ENCODE measurements around the gene FOXN3.
"Not testable (repeated sequence)": the region's sequence is repeated elsewhere in the genome, so short reads cannot be mapped to it uniquely, and the experiment has no call there.

The FOXN3 gene

GRCh38 chr14:89294872-89295271 lies 122.2 kb downstream of the FOXN3 start:
- Histone ChIP-seq H3K27ac (replicated peaks) (no peak overlapping the region), H3K4me3 (replicated peaks; ENCODE audit: insufficient read depth, low read length) (no peak overlapping the region), H3K27me3 (ENCODE audit: insufficient read depth, poor library complexity, severe bottlenecking) (no peaks in the 10 kb centered on the region)
- no peak for DNase-seq (ENCODE audit: low read depth in 1 of 2, low spot score in 1 of 2)
- TF ChIP-seq SPI1 (IDR thresholded peaks at IDR 0.05; ENCODE audit: borderline replicate concordance, low read depth) (no peak), REST (IDR thresholded peaks at IDR 0.05; ENCODE audit: insufficient replicate concordance, low read depth) (no peak), CTCF (IDR thresholded peaks at IDR 0.05; ENCODE audit: insufficient read depth, low read length) (no peak), POLR2AphosphoS5 (IDR thresholded peaks at IDR 0.05; ENCODE audit: low read depth) (no peak), GABPA (IDR thresholded peaks at IDR 0.05; ENCODE audit: low read depth) (no peak)

GRCh38 chr14:89294469-89294868 lies 122.6 kb downstream of the FOXN3 start:
- not testable (repeated sequence) for H3K27ac ChIP-seq (replicated peaks); DNase-seq (ENCODE audit: low read depth in 1 of 2, low spot score in 1 of 2); H3K4me3 ChIP-seq (replicated peaks; ENCODE audit: insufficient read depth, low read length); H3K27me3 ChIP-seq (ENCODE audit: insufficient read depth, poor library complexity, severe bottlenecking)

- H3K4me3 ChIP-seq (replicated peaks; ENCODE audit: insufficient read depth, low read length), result no peak overlapping the region
Measured at GRCh38 chr14:89294060-89294459, 123.0 kb downstream of the FOXN3 start.

More at GRCh38 chr14:89294060-89294459, 123.0 kb downstream of the FOXN3 start:
- no peak for TF ChIP-seq GABPA (IDR thresholded peaks at IDR 0.05; ENCODE audit: low read depth)
- TF ChIP-seq POLR2AphosphoS5 (IDR thresholded peaks at IDR 0.05; ENCODE audit: low read depth), result no peak
- TF ChIP-seq REST (IDR thresholded peaks at IDR 0.05; ENCODE audit: insufficient replicate concordance, low read depth), result no peak
- no peak for TF ChIP-seq SPI1 (IDR thresholded peaks at IDR 0.05; ENCODE audit: borderline replicate concordance, low read depth)
- no peak for TF ChIP-seq CTCF (IDR thresholded peaks at IDR 0.05; ENCODE audit: insufficient read depth, low read length)
- DNase-seq (ENCODE audit: low read depth in 1 of 2, low spot score in 1 of 2), result no peak
- H3K27me3 ChIP-seq (ENCODE audit: insufficient read depth, poor library complexity, severe bottlenecking), result no peaks in the 10 kb centered on the region
- H3K27ac ChIP-seq (replicated peaks), result peak overlapping the region; percentile 63; the same call in 1 of the 2 replicates

All from HL-60 (cell line).